Measurements from ENCODE around the gene INTS14.
"Not testable (repeated sequence)": the region's sequence is repeated elsewhere in the genome, so short reads cannot be mapped to it uniquely, and the experiment has no call there.

The INTS14 gene

DNA sequence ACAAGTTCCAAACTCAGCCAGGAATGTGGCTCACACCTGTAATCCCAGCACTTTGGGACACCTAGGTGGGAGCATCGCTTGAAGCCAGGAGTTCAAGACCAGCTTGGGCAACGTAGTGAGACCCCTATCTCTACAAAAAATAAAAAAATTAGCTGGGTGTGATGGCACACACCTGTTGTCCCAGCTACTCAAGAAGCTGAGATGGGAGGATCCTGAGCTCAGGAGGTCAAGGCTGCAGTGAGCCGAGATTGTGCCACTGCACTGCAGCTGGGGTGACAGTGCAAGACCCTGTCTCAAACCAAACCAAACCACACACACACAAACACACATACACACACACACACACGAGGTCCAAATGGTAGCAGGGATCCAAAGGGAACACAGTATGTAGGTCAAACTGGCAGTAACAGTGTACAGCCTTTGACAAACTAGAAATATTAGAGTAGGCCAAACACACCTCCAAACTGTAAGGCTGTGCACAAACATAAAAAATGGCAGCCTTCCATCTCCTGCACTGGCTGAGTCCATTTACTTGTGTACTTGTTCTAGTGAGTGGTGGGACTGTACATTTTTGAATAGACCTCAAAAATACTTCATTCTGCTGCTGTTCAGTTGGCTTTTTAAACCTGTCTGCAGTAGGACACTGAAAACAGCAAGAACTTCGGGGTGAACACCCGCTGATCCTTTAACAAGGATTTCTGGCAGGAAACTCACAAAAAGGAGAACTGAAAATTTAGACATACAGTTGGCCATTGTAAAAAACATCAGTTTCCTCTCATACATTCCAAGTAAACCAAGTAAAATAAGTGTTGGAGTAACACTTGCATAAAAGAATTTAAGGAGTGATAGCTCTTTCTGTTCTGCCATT is 33.6 kb downstream of the INTS14 start:
- DNase-seq = no peak

DNA sequence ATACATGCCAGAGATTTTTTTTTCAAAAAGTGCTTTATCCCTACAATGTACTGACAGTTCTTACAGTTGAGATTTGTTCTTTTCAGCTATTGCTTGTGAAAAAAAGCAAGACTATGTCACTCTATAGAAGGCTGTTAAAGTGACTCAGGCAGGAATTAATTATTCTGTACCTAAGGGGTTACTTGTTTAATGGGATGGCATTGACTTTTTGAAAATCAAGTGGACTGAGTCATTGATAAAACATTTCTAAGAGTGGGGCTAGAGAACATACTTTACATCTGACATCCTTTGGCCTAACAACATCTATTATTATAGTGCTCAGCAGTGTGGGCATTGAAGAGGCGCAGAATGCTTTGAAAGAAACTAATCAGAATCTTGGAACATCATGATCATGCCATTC is 34.3 kb downstream of the INTS14 start:
- no peak for DNase-seq

DNA sequence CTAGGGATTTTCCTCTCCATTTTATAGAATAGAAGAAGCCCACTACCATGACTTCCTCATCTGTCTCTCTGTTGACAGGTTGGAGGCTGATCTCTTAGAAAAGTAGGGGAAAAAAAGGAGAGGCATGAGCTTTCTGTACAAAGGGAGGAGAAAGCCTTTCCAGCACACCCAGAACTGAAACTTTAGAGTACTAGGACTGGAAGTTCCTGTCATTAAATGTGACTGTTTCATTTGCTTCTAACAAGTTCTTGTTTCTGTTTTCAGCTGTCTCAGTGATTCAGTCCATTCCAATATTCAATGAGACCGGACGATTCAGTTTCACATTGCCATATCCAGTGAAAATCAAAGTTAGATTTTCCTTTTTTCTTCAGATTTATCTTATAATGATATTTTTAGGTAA is 39.0 kb downstream of the INTS14 start:
- DNase-seq = no peak

DNA sequence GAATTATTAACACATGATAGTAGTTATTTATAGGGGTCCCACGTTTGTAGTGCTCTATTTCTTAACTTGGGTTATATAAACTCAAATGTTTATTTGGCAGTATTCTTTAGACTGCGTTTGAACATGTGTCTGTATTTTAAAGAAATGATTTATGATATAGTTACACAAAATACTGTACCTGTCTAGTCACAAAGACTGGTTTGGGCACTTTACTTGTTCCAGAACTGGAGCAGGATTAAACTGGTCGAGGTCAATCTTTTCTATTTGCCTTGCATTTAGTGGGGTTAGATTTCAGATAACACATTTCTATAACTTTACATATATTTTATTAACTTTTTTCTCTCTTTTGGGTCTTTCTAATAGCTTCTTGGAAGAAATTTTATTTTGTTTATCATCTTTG is 41.2 kb downstream of the INTS14 start:
- DNase-seq = no peak

DNA sequence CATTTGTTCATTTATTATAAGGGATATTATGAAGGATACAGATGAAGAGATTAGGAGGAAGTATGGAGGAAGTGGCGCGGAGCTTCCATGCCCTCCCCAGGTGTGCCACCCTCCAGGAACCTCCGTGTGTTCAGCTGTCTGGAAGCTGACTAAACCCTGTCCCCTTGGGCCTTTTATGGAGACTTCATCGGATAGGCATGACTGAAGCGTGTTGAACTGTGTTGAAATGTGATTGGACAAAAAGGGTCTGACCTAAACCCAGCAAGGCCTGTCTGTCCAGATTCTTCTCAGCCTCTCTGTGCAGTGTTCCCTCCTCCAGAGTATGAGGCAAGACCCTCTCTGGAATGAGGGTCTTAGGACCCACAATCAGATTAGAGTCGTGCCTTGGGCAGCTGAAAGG is 49.0 kb downstream of the INTS14 start:
- DNase-seq = no peak

DNA sequence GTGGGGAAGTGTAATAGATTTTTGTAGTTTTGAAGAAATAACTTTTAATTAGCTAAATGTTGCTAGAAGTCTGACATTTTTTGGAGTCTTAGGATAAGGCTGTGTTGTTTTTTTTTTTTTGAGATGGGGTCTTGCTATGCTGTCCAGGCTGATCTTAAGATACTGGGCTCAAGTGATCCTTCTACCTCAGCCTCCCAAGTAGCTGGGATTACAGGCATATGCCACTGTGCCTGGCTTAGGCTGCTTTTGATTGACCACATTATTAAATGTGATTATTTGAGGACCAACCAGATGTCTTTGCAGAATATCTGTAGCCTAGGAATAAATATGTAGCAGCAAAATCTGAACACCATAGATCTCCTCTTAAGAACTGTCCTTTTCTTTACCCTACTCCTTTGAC is 51.0 kb downstream of the INTS14 start:
- no peak for DNase-seq

DNA sequence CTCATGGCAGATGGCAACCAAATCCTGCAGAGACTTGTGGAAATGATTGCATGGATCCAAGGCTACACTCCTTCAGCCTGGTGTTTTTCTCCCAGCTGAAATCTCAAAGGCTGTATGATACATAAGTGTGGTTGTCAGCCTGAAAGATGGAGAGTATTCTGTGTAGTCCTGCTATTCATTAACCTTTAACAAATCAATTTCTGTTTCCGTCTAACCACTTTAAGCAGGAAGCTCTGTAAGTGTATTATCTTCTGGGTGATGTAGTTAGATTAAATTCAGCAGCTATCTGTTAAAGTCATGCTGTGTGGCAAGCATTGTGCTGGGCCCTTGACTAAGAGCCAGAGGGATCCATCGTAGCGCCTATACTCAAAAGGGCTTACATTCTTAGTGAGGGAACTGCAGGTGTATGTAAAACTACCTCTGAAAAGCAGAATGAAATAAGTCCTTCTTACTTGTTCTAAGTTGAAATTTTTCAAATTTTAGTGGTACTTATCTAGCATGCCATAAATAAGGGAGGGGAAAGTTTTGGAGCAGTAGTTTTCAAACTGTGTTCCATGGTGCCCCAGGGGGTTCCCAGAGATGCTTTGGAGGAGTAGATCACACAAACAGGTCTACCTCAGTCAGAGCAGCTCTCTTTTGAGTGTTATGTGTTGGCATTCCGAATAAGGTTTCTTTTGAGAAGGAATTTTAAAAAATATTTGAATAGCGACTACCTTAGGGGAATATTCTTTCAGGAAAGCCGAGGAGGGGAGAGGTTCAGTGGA is 51.8 kb downstream of the INTS14 start:
- DNase-seq = no peak

DNA sequence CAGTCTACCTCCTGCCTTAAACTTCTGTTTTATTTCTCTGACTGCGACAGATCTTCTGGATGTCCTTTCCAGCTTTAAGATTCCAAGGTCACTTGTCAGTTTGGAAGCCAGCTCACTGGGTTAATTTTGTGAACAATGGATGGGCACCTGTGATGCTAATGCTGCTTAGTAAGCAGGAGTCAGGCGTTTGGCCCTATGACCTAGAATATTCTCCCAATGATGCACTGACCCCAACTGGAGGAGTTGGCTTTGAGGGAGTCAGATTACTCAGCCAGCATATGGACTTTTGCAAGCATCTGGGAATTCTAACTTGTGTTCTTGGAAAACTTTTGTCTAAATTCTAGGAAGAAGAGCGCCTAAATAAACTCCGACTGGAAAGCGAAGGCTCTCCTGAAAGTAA is 52.6 kb downstream of the INTS14 start:
- DNase-seq = no peak

DNA sequence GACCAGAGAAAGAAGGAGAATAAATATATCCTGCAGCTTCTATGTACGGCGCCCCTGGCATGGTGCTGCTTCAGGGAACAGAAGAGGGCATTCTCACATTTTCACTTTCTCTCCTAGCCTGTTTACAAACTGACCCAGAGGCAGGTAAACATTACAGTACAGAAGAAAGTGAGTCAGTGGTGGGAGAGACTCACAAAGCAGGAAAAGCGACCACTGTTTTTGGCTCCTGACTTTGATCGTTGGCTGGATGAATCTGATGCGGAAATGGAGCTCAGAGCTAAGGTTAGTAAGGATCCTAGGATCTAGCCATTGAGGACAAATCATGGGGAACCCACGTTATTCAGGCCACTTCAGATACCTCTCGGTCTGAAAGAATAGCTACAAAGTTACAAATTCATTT is 54.3 kb downstream of the INTS14 start:
- DNase-seq = no peak

DNA sequence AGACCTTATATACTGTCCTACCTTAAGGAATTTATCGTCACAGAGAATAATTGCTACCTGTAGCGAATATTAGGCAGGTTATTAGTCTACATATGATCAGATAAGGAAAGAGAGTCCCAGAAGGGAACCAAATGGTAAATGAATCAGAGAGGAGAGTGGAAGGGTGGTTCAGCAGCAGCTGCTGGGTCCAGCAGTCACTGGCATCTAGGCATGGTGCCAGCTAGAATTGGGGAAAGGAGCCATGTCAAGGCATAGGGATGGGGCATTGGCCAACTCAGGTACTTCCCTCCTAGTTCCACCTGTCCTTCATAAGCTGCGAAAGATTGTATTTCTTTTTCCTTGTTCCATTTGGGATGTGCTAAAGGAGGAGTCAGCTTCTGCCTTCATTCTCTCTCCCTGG is 57.2 kb downstream of the INTS14 start:
- no peak for DNase-seq

DNA sequence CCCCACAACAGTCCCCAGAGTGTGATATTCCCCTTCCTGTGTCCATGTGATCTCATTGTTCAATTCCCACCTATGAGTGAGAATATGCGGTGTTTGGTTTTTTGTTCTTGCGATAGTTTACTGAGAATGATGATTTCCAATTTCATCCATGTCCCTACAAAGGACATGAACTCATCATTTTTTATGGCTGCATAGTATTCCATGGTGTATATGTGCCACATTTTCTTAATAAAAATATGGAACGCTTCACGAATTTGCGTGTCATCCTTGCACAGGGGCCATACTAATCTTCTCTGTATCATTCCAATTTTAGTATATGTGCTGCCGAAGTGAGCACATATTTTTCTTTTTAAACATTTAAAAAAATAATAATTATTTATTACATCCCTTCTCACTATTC is 58.1 kb downstream of the INTS14 start:
- DNase-seq = not testable (repeated sequence)

DNA sequence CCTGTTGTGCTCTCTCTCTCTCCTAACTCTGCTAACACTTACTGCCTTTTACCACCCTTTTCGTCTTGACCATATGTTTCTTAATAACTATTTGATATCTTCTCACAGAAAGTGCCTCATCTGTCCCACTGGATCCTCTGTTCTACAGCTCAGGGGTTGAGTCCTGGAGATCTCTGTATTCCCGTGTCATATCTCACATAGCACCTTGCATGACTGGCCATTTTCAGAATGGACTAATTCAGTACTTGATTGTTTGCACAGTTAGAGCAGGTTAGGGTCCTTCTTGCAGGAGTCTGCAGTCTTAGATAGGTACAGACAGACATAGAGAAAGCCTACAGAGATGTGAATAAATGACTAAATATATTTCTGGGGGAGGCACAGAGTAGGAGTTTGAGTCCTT is 59.7 kb downstream of the INTS14 start:
- DNase-seq = no peak

DNA sequence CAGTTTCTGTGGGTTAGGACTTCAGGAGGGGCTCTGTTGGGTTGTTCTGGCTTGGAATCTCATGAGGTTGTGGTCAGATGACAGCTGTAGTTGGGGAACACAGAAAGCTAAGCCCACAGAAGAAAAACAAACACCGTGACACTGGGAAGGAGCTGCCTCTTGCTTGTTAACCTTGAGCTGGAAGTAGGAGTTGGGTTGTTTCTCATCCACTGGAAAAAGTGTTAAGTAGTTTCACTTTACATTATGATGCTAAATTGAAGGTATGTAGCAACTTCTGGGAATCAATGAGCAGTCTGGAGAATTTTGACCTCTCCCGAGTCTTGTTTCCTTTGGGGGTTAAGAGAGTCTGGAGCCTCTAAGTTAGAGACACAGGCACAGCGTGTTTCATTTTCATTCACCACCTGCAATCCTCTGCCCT is 60.2 kb downstream of the INTS14 start:
- DNase-seq = no peak

DNA sequence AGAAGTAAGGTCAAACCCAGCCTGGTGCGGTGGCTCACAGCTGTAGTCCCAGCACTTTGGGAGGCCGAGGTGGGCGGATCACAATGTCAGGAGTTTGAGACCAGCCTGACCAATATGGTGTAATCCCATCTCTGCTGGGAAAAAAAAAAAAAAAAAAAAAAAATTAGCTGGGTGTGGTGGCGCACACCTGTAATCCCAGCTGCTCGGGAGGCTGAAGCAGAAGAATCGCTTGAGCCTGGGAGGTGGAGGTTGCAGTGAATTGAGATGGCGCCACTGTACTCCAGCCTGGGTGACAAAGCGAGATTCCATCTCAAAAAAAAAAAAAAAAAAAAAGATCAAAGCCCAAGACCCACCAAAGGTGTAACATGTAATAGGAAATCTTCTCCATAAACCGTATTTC is 61.6 kb downstream of the INTS14 start:
- not testable (repeated sequence) for DNase-seq

DNA sequence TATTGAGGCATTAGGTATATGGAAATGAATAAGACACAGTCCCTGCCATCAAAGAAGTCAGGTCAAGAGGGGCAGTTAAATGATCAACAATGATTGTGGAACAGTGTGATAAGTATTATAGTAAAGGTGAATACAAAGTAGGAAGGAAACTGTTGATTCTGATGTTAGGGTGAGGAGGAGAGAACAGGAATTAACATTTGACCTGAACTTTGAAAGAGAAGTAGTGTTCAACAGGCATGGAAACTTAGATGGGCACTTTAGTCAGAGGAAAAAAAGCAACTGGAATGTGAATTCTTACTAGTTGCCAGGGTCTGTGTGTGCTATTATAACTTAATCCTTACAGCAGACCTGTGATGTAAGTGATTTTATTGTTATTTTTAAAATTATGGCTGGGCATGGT is 63.1 kb downstream of the INTS14 start:
- no peak for DNase-seq

DNA sequence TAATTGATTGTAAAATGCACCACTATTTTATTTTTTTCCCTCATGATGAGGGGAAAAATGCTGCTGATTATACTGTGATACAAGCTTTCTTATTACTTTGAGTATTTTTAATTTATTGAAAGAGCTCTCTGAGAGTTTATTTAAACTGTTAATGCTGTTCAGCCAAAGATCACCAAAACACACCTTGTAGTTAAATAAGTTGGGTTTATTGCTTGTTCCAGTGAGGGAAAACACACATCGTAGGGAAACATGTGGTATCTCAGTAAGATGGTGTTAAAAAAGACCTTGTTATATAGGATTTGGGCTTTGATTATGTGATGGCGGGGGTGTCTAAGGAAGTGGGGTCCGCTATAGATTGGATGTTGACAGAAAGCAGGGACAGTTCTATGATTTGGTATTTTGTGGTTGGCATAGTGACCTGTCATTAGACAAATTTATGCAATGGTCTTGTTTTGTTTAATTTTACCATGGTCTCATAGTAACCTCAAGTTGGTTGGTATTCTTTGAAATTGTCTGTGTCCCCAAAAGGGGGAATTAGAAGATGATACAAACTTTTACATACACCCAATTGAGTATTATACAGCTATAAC is 69.6 kb downstream of the INTS14 start:
- no peak for DNase-seq

DNA sequence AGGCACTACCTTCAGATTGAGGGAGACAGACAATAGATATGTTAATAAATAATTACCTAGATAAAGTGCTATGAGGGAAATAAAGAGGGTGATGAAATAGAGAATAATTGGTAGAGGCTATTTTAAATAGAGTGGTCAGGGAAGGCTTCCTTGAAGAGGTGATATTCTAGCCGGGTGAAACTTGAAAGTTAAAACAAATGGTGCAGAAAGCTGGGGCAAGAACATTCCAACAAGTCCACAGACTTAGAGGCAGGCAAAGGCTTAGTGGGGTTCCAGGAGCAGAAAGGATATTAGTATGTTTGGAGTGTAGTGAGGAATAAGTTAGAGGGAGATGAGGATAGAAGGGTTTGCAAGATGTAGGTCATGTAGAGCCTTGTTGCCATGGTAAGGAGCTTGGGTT is 70.6 kb downstream of the INTS14 start:
- no peak for DNase-seq

DNA sequence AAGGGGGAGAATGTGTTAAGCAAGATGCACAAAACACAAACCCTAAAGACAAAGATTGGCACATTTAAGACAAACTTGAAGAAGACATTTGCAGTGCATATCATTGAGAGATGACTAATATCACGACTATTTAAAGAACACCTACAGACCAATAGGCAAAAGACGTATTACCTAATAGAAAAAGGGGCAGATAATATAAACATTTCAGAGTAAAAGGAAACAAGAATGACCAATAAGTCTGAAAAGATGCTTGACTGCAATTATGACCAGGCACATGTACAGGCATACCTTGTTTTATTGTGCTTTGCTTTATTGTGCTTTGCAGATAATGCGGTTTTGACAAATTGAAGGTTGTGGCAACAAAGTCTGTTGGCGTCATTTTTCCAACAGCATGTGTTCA is 75.7 kb downstream of the INTS14 start:
- DNase-seq = no peak

DNA sequence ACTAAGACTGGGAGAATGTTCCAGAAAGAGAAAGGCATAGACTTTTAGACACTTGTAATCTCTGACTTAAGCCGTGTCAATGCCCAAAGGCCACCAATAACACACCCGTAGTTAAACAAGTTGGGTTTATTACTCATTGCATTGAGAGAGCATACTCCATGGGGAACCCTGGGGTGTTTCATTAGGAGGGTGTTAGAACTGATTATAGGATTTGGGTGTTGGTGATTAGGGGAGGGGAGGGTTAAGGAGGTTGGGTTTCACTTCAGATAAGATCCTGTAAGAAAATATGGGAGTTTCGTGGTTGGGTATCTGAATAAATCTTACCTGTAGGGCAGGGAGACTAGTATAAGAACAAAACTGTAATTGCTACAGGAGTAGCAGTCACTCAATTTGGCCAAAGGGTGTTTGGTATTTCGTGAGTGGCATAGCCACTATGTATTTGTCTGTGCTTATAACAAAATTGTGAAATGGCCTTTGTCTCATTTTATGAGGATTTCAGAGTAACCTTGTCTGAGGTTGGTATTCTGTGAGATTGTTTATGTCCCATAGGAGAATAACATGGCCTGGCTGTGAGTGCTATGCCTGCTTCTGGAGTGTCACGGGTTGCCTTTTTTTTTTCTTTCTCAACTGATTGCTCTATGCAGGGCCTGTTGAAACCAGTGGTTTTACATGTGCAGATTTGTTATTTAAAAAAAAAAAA is 77.7 kb downstream of the INTS14 start:
- DNase-seq = no peak

DNA sequence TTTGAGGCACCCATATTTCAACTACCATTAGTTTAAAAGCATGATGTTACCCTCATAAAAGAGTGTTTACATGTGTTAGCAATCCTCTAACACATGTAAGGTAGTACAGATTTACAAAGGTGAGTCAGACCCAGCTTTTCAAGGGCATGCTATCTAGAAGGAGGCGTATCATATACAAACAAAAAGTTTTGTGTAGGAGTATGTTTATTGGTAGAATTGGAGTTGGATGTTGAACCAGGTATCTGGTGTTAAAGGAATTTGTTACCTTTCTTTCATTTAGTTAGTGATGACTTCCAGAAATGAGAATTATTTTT is 78.2 kb downstream of the INTS14 start:
- no peak for DNase-seq

DNA sequence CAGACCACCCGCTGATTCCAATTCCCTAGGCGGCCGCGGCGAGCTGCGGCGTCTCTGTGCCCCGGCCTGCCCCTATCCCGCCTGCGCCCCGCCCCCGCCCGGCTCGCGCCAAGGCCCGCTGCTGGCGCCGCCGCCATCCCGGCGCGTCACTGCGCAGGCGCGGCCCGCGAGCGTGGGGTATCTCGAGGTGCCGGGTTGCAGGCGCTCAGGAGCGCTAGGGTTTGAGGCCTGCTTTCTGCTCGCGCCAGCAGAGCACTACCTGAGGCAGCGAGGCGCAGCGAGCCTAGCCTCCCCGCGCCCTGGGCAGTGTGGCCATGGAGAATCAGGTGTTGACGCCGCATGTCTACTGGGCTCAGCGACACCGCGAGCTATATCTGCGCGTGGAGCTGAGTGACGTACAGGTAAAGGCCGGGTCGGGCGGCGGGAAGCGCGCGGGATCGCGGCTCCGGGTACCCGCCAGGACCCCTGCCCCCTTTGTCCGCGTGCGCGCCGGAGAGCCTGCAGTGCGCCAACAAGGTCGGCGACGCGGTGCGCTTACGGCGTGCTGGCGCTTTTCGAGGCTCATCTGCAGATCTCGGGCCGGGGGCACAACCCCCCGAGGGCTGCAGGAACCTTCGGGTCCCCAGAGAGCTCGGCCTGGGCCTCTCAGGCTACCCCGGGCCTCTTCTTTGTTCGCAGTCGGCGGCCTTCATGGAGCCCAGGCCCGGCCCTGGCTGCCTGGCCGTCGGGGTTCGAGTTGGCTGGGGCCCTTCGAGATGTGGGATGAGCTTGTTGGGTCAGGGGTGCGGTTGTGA is 80.4 kb downstream of the INTS14 start, which contains the start of gene HACD3:
TSS of gene HACD3 (plus strand) at position 146 of the 794 bp plus-strand sequence. CDS start at position 315, 169 bp downstream.
- peak; percentile 81 for DNase-seq

DNA sequence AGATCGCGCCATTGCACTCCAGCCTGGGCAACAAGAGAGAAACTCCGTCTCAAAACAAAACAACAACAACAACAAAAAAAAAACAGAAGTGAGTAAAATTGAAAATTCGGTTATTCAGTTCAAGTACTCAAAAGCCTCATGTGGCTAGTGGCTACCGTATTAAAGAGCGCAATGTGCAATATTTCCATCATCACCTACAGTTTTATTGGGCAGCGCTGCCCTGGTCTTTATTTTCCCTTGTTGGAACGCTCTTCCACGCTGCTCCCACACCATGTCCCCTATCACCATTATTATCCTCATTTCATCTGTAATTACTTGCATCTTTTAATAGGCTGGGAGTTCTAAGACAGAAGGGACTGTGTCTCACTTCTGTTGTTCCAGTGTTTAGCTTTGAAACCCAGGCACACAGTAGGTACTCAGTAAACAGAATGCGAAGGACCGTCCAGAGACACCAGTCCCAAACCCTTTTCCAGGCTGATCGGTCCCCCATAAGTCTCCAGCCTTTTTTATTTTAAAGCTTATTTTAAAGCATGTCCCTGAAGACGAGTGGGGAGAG is 81.1 kb downstream of the INTS14 start:
- no peak for DNase-seq

Measured in 8988T (cell line).